ENCODE data around the gene SARS1.

SARS1 gene

DNA sequence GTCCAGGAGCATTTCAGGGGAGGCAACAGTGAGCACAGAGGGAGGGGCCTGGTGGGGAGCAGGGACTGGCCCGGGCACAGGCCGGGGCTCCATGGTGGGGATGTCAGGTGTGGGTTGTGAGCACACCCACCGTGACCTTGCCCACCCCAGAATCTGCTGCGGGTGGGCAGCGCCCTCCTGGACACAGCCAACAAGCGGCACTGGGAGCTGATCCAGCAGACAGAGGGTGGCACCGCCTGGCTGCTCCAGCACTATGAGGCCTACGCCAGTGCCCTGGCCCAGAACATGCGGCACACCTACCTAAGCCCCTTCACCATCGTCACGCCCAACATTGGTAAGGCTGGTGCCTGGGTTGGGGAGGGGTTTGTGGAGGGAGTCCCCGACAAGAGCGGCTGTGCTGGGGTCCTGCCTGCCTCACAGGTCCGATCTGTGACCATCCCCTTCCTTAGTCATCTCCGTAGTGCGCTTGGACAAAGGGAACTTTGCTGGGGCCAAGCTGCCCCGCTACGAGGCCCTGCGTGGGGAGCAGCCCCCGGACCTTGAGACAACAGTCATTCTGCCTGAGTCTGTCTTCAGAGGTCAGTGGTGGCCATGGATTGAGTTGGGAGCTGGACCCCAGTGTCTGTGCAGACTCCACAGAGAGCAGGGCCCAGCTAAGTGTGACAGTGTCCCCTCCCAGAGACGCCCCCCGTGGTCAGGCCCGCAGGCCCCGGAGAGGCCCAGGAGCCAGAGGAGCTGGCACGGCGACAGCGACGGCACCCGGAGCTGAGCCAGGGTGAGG, 54.9 kb downstream of the SARS1 start:
- TF ChIP-seq TCF12 (IDR thresholded peaks at IDR 0.05; ENCODE audit: low read depth) = no peak
- no peak for TF ChIP-seq TEAD4 (IDR thresholded peaks at IDR 0.05)

GRCh38 chr1:109269212-109269980, 55.7 kb downstream of the SARS1 start:
- TF ChIP-seq TCF12 (IDR thresholded peaks at IDR 0.05; ENCODE audit: low read depth) (no peak), CREB1 (IDR thresholded peaks at IDR 0.05; ENCODE audit: low read depth) (no peak), EP300 (IDR thresholded peaks at IDR 0.05; ENCODE audit: borderline replicate concordance) (no peak), EGR1 (IDR thresholded peaks at IDR 0.05) (no peak), ZBTB7A (IDR thresholded peaks at IDR 0.05; ENCODE audit: low read depth) (no peak), FOXM1 (IDR thresholded peaks at IDR 0.05; ENCODE audit: borderline replicate concordance, low read depth) (no peak), TAF1 (IDR thresholded peaks at IDR 0.05; ENCODE audit: low read depth) (no peak), CEBPB (IDR thresholded peaks at IDR 0.05) (no peak), MAX (IDR thresholded peaks at IDR 0.05) (no peak), YY1 (IDR thresholded peaks at IDR 0.05; ENCODE audit: low read depth) (no peak), TEAD4 (IDR thresholded peaks at IDR 0.05) (no peak), USF1 (IDR thresholded peaks at IDR 0.05) (no peak), NFIC (IDR thresholded peaks at IDR 0.05) (no peak)
- TF ChIP-seq, protein P1, sequence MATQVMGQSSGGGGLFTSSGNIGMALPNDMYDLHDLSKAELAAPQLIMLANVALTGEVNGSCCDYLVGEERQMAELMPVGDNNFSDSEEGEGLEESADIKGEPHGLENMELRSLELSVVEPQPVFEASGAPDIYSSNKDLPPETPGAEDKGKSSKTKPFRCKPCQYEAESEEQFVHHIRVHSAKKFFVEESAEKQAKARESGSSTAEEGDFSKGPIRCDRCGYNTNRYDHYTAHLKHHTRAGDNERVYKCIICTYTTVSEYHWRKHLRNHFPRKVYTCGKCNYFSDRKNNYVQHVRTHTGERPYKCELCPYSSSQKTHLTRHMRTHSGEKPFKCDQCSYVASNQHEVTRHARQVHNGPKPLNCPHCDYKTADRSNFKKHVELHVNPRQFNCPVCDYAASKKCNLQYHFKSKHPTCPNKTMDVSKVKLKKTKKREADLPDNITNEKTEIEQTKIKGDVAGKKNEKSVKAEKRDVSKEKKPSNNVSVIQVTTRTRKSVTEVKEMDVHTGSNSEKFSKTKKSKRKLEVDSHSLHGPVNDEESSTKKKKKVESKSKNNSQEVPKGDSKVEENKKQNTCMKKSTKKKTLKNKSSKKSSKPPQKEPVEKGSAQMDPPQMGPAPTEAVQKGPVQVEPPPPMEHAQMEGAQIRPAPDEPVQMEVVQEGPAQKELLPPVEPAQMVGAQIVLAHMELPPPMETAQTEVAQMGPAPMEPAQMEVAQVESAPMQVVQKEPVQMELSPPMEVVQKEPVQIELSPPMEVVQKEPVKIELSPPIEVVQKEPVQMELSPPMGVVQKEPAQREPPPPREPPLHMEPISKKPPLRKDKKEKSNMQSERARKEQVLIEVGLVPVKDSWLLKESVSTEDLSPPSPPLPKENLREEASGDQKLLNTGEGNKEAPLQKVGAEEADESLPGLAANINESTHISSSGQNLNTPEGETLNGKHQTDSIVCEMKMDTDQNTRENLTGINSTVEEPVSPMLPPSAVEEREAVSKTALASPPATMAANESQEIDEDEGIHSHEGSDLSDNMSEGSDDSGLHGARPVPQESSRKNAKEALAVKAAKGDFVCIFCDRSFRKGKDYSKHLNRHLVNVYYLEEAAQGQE (IDR thresholded peaks at IDR 0.05; ENCODE audit: low read depth) = no peak

DNA sequence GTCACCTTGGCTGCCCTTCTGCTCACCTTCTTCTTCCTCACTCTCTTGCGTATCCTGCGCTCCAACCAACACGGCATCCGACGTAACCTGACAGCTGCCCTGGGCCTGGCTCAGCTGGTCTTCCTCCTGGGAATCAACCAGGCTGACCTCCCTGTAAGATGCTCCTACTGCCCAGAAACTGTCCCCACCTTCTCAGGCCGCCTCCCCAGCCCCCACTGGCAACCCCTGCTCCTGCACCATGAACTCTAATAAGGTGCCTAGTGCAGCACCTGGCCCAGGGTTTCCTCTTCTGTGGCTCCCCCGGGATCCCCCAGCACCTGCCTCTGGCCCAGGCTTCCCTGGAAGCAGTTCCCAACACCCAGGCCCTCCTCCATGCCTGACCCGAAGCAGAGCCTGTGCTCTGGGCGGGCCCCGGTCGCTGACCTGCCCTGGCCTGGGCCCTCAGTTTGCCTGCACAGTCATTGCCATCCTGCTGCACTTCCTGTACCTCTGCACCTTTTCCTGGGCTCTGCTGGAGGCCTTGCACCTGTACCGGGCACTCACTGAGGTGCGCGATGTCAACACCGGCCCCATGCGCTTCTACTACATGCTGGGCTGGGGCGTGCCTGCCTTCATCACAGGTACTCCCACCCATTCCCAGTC, 56.4 kb downstream of the SARS1 start:
- TF ChIP-seq RAD21 (IDR thresholded peaks at IDR 0.05; ENCODE audit: low read depth) = no peak
- no peak for TF ChIP-seq EGR1 (IDR thresholded peaks at IDR 0.05)
- no peak for TF ChIP-seq TAF1 (IDR thresholded peaks at IDR 0.05; ENCODE audit: low read depth)
- TF ChIP-seq TCF12 (IDR thresholded peaks at IDR 0.05; ENCODE audit: low read depth) = no peak
- TF ChIP-seq ZBTB7A (IDR thresholded peaks at IDR 0.05; ENCODE audit: low read depth) = no peak
- no peak for TF ChIP-seq CREB1 (IDR thresholded peaks at IDR 0.05; ENCODE audit: low read depth)

- TF ChIP-seq USF1 (IDR thresholded peaks at IDR 0.05) (no peak), CEBPB (IDR thresholded peaks at IDR 0.05) (no peak), TEAD4 (IDR thresholded peaks at IDR 0.05) (no peak), EGR1 (IDR thresholded peaks at IDR 0.05) (no peak), MAX (IDR thresholded peaks at IDR 0.05) (no peak), EP300 (IDR thresholded peaks at IDR 0.05; ENCODE audit: borderline replicate concordance) (no peak)
- TF ChIP-seq, protein P1 (IDR thresholded peaks at IDR 0.05; ENCODE audit: low read depth) = no peak
Observed at GRCh38 chr1:109270623-109271317, 57.1 kb downstream of the SARS1 start.

DNA sequence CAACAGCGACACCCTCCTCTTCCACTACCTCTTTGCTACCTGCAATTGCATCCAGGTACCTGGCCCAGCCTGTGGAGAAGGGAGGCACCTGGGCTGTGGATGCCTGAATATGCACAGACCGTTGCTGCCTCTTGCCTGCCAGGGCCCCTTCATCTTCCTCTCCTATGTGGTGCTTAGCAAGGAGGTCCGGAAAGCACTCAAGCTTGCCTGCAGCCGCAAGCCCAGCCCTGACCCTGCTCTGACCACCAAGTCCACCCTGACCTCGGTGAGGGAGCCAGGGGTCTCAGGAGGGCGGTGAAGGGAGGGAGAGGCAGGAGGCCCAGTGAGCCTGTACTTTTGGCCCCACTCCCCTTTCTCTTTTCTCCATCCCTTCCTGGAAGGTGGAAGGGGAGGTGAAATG, 57.7 kb downstream of the SARS1 start:
- no peak for TF ChIP-seq FOXM1 (IDR thresholded peaks at IDR 0.05; ENCODE audit: borderline replicate concordance, low read depth)

Measured in Ishikawa (cell line).